ENCODE measurements around the gene SNU13.

SNU13 gene

GRCh38 chr22:41700108-41700364 is 11.4 kb upstream of the SNU13 start:
- TF ChIP-seq, protein P1, sequence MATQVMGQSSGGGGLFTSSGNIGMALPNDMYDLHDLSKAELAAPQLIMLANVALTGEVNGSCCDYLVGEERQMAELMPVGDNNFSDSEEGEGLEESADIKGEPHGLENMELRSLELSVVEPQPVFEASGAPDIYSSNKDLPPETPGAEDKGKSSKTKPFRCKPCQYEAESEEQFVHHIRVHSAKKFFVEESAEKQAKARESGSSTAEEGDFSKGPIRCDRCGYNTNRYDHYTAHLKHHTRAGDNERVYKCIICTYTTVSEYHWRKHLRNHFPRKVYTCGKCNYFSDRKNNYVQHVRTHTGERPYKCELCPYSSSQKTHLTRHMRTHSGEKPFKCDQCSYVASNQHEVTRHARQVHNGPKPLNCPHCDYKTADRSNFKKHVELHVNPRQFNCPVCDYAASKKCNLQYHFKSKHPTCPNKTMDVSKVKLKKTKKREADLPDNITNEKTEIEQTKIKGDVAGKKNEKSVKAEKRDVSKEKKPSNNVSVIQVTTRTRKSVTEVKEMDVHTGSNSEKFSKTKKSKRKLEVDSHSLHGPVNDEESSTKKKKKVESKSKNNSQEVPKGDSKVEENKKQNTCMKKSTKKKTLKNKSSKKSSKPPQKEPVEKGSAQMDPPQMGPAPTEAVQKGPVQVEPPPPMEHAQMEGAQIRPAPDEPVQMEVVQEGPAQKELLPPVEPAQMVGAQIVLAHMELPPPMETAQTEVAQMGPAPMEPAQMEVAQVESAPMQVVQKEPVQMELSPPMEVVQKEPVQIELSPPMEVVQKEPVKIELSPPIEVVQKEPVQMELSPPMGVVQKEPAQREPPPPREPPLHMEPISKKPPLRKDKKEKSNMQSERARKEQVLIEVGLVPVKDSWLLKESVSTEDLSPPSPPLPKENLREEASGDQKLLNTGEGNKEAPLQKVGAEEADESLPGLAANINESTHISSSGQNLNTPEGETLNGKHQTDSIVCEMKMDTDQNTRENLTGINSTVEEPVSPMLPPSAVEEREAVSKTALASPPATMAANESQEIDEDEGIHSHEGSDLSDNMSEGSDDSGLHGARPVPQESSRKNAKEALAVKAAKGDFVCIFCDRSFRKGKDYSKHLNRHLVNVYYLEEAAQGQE (IDR thresholded peaks at IDR 0.05; ENCODE audit: low read depth), result no peak

DNA sequence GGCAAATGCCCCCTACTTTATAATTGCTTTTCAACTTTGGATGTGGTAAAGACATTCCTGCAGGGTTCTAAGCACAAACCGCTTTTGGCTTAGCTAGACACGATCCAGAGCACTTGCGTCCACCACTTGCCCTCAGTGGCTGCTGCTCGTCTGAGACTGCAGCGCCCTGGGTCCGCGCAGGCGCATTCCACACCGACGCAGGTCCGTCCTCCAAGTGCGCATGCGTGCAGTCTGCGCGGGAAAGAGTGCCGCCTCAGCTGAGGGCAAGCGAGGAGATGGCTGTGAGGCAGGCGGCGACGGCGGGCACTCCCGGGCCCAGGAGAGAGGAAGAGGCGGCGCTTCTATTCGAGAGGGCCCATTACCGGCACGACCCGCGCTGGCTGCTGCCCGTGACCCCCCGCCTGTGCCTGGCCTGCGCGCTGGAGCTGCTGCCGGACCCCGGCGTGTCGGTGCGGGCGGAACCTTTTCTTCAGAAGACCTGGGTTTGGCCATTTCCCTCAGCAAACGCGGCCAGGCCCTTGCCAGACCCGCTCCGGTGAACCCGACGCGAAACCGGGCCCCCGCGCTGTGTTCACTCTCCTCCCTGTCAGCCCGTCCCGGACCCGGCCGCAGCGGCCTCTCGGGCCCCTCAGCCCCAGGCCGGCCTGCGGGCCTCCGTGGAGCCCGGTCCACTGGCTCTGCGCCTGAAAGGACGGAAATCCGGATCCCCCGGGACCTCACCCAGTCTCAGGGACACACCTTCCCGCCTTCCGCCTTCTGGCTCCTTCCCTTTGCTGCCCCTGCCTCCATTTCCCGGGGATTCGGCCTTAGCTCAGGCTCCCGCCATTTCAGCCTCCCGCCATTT is 10.8 kb upstream of the SNU13 start, which contains the start of gene MEI1:
TSS of gene MEI1 (plus strand) at position 240 of the 844 bp plus-strand sequence. CDS start at position 276, 36 bp downstream.
- TF ChIP-seq CREB1 (IDR thresholded peaks at IDR 0.05; ENCODE audit: low read depth) (no peak), YY1 (IDR thresholded peaks at IDR 0.05; ENCODE audit: low read depth) (no peak), TEAD4 (IDR thresholded peaks at IDR 0.05) (no peak), CEBPB (IDR thresholded peaks at IDR 0.05) (no peak), ZBTB7A (IDR thresholded peaks at IDR 0.05; ENCODE audit: low read depth) (no peak), TAF1 (IDR thresholded peaks at IDR 0.05; ENCODE audit: low read depth) (no peak)
- TF ChIP-seq, protein P2, sequence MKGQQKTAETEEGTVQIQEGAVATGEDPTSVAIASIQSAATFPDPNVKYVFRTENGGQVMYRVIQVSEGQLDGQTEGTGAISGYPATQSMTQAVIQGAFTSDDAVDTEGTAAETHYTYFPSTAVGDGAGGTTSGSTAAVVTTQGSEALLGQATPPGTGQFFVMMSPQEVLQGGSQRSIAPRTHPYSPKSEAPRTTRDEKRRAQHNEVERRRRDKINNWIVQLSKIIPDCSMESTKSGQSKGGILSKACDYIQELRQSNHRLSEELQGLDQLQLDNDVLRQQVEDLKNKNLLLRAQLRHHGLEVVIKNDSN (IDR thresholded peaks at IDR 0.05), result no peak
- TF ChIP-seq, protein P1 (IDR thresholded peaks at IDR 0.05; ENCODE audit: low read depth), result no peak

DNA sequence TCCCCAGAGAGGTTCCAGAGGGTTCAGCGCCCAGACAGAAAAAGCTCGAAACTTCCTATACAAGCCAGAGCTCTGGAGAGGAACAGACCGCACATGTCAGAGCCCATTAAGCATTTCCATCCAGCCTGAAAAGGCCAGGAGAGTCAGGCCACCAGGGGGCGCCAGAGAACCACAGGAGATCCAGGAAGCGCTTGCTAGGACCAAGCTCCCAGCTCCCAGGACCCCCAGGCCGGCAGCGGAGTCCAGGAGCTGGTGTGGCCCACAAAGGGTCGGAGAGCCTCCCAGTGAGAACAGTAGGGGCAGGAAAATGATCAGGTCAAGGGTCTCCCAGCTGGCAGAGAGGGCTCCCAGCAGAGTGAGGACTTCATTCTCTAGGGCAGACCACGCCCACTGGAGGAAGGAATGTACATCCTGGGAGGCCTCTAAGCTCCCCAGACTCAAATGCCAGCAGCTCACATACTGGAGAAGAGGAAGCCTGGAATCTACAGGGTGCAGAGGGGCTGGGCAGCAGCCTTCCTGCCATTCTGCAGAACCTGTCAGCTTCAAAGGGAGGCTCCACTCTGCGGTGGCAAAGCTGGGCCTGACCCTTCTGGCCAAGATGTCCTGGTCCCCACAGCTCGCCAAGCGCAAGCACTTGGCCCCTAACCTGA is 8.6 kb upstream of the SNU13 start:
- no peak for TF ChIP-seq CREB1 (IDR thresholded peaks at IDR 0.05; ENCODE audit: low read depth)
- TF ChIP-seq, protein P3, sequence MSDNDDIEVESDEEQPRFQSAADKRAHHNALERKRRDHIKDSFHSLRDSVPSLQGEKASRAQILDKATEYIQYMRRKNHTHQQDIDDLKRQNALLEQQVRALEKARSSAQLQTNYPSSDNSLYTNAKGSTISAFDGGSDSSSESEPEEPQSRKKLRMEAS (IDR thresholded peaks at IDR 0.05), result peak; percentile 50
- TF ChIP-seq TEAD4 (IDR thresholded peaks at IDR 0.05), result peak; percentile 84
- TF ChIP-seq, protein P1 (IDR thresholded peaks at IDR 0.05; ENCODE audit: low read depth), result no peak
- 0 out of 2 replicates have a peak, but pooled peaks have one; percentile 21 for TF ChIP-seq TCF12 (IDR thresholded peaks at IDR 0.05; ENCODE audit: low read depth)
- peak; percentile 8; the same call in 1 of the 2 replicates for TF ChIP-seq NFIC (IDR thresholded peaks at IDR 0.05)
- 0 out of 2 replicates have a peak, but pooled peaks have one; percentile 13 for TF ChIP-seq YY1 (IDR thresholded peaks at IDR 0.05; ENCODE audit: low read depth)
- no peak for TF ChIP-seq CEBPB (IDR thresholded peaks at IDR 0.05)
- 0 out of 2 replicates have a peak, but pooled peaks have one; percentile 20 for TF ChIP-seq TAF1 (IDR thresholded peaks at IDR 0.05; ENCODE audit: low read depth)
- TF ChIP-seq FOXM1 (IDR thresholded peaks at IDR 0.05; ENCODE audit: borderline replicate concordance, low read depth), result no peak
- TF ChIP-seq EGR1 (IDR thresholded peaks at IDR 0.05), result no peak
- peak; percentile 65; the same call in 1 of the 2 replicates for TF ChIP-seq ZBTB7A (IDR thresholded peaks at IDR 0.05; ENCODE audit: low read depth)
- TF ChIP-seq EP300 (IDR thresholded peaks at IDR 0.05; ENCODE audit: borderline replicate concordance), result no peak
- TF ChIP-seq RAD21 (IDR thresholded peaks at IDR 0.05; ENCODE audit: low read depth), result peak; percentile 93
- TF ChIP-seq, protein P2 (IDR thresholded peaks at IDR 0.05), result no peak

GRCh38 chr22:41696703-41697102 is 8.0 kb upstream of the SNU13 start:
- TF ChIP-seq TEAD4 (IDR thresholded peaks at IDR 0.05) (no peak), TAF1 (IDR thresholded peaks at IDR 0.05; ENCODE audit: low read depth) (no peak), RAD21 (IDR thresholded peaks at IDR 0.05; ENCODE audit: low read depth) (no peak), YY1 (IDR thresholded peaks at IDR 0.05; ENCODE audit: low read depth) (no peak), FOXM1 (IDR thresholded peaks at IDR 0.05; ENCODE audit: borderline replicate concordance, low read depth) (no peak), EP300 (IDR thresholded peaks at IDR 0.05; ENCODE audit: borderline replicate concordance) (no peak), NFIC (IDR thresholded peaks at IDR 0.05) (no peak), CEBPB (IDR thresholded peaks at IDR 0.05) (no peak), CREB1 (IDR thresholded peaks at IDR 0.05; ENCODE audit: low read depth) (no peak), TCF12 (IDR thresholded peaks at IDR 0.05; ENCODE audit: low read depth) (no peak), ZBTB7A (IDR thresholded peaks at IDR 0.05; ENCODE audit: low read depth) (no peak), EGR1 (IDR thresholded peaks at IDR 0.05) (no peak)
- TF ChIP-seq, protein P1 (IDR thresholded peaks at IDR 0.05; ENCODE audit: low read depth), result no peak
- TF ChIP-seq, protein P3 (IDR thresholded peaks at IDR 0.05), result no peak
- TF ChIP-seq, protein P2 (IDR thresholded peaks at IDR 0.05), result no peak
